Measurements from ENCODE around the gene FRRS1. TPM values are rescaled to one million over a fixed set of nuclear protein-coding genes. Genes with fewer than 3 reads are reported as not detected.

FRRS1 gene
- total RNA-seq, 1 experiment from 2014 or later: 12.1 TPM

GRCh38 chr1:99675292-99675691 is 91.1 kb downstream of the FRRS1 start:
- BruUV-seq (replicated peaks): no TSS peak
- Histone ChIP-seq H3K4me1 (ENCODE audit: insufficient read depth, low read length, poor library complexity, severe bottlenecking) (no peaks in the 10 kb centered on the region), H3K4me3 (ENCODE audit: low read depth, low read length, poor library complexity, severe bottlenecking) (no peak overlapping the region), H3K9me3 (ENCODE audit: low read depth, low read length, poor library complexity, severe bottlenecking) (no peaks in the 10 kb centered on the region), H3K27me3 (replicated peaks; ENCODE audit: insufficient read depth, low read depth, low read length, poor library complexity) (no peaks in the 10 kb centered on the region), H3K27ac (ENCODE audit: low read depth, low read length, poor library complexity, severe bottlenecking) (no peak overlapping the region), H3K36me3 (ENCODE audit: insufficient read depth, low read length, poor library complexity, severe bottlenecking) (no peaks in the 10 kb centered on the region)
- CTCF ChIA-PET: no interaction called here
- intact Hi-C loops (cut with micrococcal nuclease; ENCODE audit: unreplicated experiment): no loop called here
- no peak for TF ChIP-seq EZH2 (IDR thresholded peaks at IDR 0.05; ENCODE audit: borderline replicate concordance, low read depth, low read length, poor library complexity, severe bottlenecking)
- TF ChIP-seq, protein P1, sequence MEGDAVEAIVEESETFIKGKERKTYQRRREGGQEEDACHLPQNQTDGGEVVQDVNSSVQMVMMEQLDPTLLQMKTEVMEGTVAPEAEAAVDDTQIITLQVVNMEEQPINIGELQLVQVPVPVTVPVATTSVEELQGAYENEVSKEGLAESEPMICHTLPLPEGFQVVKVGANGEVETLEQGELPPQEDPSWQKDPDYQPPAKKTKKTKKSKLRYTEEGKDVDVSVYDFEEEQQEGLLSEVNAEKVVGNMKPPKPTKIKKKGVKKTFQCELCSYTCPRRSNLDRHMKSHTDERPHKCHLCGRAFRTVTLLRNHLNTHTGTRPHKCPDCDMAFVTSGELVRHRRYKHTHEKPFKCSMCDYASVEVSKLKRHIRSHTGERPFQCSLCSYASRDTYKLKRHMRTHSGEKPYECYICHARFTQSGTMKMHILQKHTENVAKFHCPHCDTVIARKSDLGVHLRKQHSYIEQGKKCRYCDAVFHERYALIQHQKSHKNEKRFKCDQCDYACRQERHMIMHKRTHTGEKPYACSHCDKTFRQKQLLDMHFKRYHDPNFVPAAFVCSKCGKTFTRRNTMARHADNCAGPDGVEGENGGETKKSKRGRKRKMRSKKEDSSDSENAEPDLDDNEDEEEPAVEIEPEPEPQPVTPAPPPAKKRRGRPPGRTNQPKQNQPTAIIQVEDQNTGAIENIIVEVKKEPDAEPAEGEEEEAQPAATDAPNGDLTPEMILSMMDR (conservative IDR thresholded peaks at IDR 0.05; ENCODE audit: low read depth, low read length): no peak
- no peak for DNase-seq (ENCODE audit: low spot score)
- POLR2A ChIA-PET (ENCODE audit: low non-redundant PET): interaction anchor here (0.7 kb wide), 1 partner anchor 93 kb away, joined by 3 read pairs; no protein-coding TSS in a partner anchor

DNA sequence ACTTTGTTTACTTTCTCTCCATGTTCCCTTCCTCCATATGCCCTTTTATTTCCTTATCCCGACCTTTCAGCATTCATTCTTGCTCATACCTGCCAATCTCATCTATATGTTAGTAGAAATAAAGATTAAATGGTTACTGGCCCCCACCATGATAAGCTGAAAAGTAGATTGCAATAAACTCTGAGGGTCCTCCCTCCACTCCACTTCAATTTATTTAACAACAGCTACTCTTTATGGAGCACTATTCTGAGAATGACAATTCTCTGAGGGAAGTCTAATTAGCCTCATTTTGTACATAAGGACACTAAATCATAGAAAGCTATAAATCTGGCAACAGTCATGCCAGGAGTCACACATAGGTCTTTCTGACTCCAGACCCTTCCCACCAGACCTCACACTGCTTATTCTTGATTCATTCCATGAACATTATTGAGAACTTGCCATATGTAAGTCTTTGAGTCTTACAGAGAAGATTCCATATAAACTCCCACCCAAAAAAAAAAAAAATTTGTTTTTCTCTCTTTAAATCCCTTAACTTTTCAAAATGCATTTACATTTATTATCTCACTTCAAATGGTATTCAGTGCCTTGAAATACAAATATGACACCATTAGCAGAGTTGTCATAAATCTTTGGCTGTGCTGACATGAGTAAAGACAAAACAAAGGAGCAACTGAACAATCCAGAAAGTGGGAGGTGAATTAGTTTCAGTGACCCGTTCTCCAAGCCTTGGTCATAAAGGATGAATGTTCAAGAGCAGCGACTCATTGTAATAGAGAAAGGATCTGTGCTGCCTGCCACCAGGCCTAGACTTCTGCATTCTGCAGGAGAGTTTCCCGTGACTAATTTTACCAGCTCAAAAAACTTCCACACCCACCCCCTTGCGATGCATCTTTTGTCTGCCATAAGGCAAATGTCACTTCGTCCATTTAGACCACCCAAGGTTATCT is 92.0 kb downstream of the FRRS1 start:
- H3K36me3 ChIP-seq (ENCODE audit: insufficient read depth, low read length, poor library complexity, severe bottlenecking): no peaks in the 10 kb centered on the region
- intact Hi-C loops (cut with micrococcal nuclease; ENCODE audit: unreplicated experiment): no loop called here
- no peaks in the 10 kb centered on the region for H3K27me3 ChIP-seq (replicated peaks; ENCODE audit: insufficient read depth, low read depth, low read length, poor library complexity)
- BruUV-seq (replicated peaks): no TSS peak
- H3K4me3 ChIP-seq (ENCODE audit: low read depth, low read length, poor library complexity, severe bottlenecking): no peak overlapping the region
- H3K9me3 ChIP-seq (ENCODE audit: low read depth, low read length, poor library complexity, severe bottlenecking): no peaks in the 10 kb centered on the region
- CTCF ChIA-PET: no interaction called here
- no peaks in the 10 kb centered on the region for H3K4me1 ChIP-seq (ENCODE audit: insufficient read depth, low read length, poor library complexity, severe bottlenecking)
- POLR2A ChIA-PET (ENCODE audit: low non-redundant PET): interaction anchor here (0.7 kb wide), 1 partner anchor 92 kb away, joined by 3 read pairs; no protein-coding TSS in a partner anchor
- DNase-seq (ENCODE audit: low spot score): no peak
- TF ChIP-seq, protein P1 (conservative IDR thresholded peaks at IDR 0.05; ENCODE audit: low read depth, low read length): no peak
- no peak for TF ChIP-seq EZH2 (IDR thresholded peaks at IDR 0.05; ENCODE audit: borderline replicate concordance, low read depth, low read length, poor library complexity, severe bottlenecking)
- no peak overlapping the region for H3K27ac ChIP-seq (ENCODE audit: low read depth, low read length, poor library complexity, severe bottlenecking)

GRCh38 chr1:99673315-99673714 is 93.1 kb downstream of the FRRS1 start:
- CTCF ChIA-PET: no interaction called here
- POLR2A ChIA-PET (ENCODE audit: low non-redundant PET): no interaction called here
- H3K36me3 ChIP-seq (ENCODE audit: insufficient read depth, low read length, poor library complexity, severe bottlenecking): no peaks in the 10 kb centered on the region
- TF ChIP-seq EZH2 (IDR thresholded peaks at IDR 0.05; ENCODE audit: borderline replicate concordance, low read depth, low read length, poor library complexity, severe bottlenecking): no peak
- TF ChIP-seq, protein P1 (conservative IDR thresholded peaks at IDR 0.05; ENCODE audit: low read depth, low read length): no peak
- intact Hi-C loops (cut with micrococcal nuclease; ENCODE audit: unreplicated experiment): no loop called here
- no peaks in the 10 kb centered on the region for H3K27me3 ChIP-seq (replicated peaks; ENCODE audit: insufficient read depth, low read depth, low read length, poor library complexity)
- no peaks in the 10 kb centered on the region for H3K9me3 ChIP-seq (ENCODE audit: low read depth, low read length, poor library complexity, severe bottlenecking)
- DNase-seq (ENCODE audit: low spot score): no peak
- no peaks in the 10 kb centered on the region for H3K4me1 ChIP-seq (ENCODE audit: insufficient read depth, low read length, poor library complexity, severe bottlenecking)
- H3K27ac ChIP-seq (ENCODE audit: low read depth, low read length, poor library complexity, severe bottlenecking): no peak overlapping the region
- BruUV-seq (replicated peaks): no TSS peak
- H3K4me3 ChIP-seq (ENCODE audit: low read depth, low read length, poor library complexity, severe bottlenecking): no peak overlapping the region

Measured in A673 (cell line).